Mesodermal cell (in vitro differentiated cells): ENCODE measurements around the gene AEN.

ENCODE experiments used
- H3K27ac ChIP-seq: 2 replicates; pipeline ENCODE4 v1.7.0; 2013; ENCODE audit warnings: mild to moderate bottlenecking, low read depth, low read length, moderate library complexity; ENCODE audit not compliant: severe bottlenecking
- H3K36me3 ChIP-seq: 2 replicates; pipeline ENCODE4 v1.7.1; 2013; ENCODE audit warnings: mild to moderate bottlenecking, low read length, moderate library complexity; ENCODE audit not compliant: control insufficient read depth, insufficient read depth
- H3K4me1 ChIP-seq: one replicate; pipeline ENCODE4 v1.7.1; 2013; ENCODE audit warnings: mild to moderate bottlenecking, low read length; ENCODE audit not compliant: insufficient read depth, control insufficient read depth, poor library complexity, severe bottlenecking
- H3K4me3 ChIP-seq: 2 replicates; pipeline ENCODE4 v1.7.0; 2013; ENCODE audit warnings: low read length, control low read depth, mild to moderate bottlenecking; ENCODE audit not compliant: insufficient read depth, poor library complexity, severe bottlenecking; ENCODE audit errors: extremely low read depth
- H3K9me3 ChIP-seq: 2 replicates; pipeline ENCODE4 v1.7.1; 2013; ENCODE audit warnings: mild to moderate bottlenecking, low read length, moderate library complexity; ENCODE audit not compliant: control insufficient read depth
- WGBS, 2 experiments: methylation state at CpG; one replicate each; pipeline ENCODE4 v1.1.5; 2013; ENCODE audit warnings: missing lambda C conversion rate in 2 of 2; ENCODE audit not compliant: insufficient coverage in 2 of 2; 5-methylcytosine and 5-hydroxymethylcytosine counted together

Gene AEN

GRCh38 chr15:88681610-88682221 is 60.6 kb downstream of the AEN start:
- Histone ChIP-seq H3K4me1 (no peaks in the 10 kb centered on the region), H3K36me3 (no peaks in the 10 kb centered on the region), H3K27ac (no peak overlapping the region), H3K9me3 (no peaks in the 10 kb centered on the region), H3K4me3 (no peak overlapping the region)
- 78 to 80% methylated on average over 10 to 12 of the region's 13 CpGs for WGBS, 2 experiments
